Measurements from ENCODE around the gene NDOR1.

The NDOR1 gene

DNA sequence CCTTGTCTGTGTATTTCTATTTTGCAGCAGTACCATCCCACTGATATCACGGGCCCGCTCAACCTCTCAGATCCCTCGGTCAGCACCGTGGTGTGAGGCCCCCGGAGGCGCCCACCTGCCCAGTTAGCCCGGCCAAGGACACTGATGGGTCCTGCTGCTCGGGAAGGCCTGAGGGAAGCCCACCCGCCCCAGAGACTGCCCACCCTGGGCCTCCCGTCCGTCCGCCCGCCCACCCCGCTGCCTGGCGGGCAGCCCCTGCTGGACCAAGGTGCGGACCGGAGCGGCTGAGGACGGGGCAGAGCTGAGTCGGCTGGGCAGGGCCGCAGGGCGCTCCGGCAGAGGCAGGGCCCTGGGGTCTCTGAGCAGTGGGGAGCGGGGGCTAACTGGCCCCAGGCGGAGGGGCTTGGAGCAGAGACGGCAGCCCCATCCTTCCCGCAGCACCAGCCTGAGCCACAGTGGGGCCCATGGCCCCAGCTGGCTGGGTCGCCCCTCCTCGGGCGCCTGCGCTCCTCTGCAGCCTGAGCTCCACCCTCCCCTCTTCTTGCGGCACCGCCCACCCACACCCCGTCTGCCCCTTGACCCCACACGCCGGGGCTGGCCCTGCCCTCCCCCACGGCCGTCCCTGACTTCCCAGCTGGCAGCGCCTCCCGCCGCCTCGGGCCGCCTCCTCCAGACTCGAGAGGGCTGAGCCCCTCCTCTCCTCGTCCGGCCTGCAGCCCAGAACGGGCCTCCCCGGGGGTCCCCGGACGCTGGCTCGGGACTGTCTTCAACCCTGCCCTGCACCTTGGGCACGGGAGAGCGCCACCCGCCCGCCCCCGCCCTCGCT lies 37.5 kb upstream of the NDOR1 start:
- peak; percentile 89 for DNase-seq

GRCh38 chr9:137168573-137168903 lies 37.0 kb upstream of the NDOR1 start:
- DNase-seq: peak; percentile 87

DNA sequence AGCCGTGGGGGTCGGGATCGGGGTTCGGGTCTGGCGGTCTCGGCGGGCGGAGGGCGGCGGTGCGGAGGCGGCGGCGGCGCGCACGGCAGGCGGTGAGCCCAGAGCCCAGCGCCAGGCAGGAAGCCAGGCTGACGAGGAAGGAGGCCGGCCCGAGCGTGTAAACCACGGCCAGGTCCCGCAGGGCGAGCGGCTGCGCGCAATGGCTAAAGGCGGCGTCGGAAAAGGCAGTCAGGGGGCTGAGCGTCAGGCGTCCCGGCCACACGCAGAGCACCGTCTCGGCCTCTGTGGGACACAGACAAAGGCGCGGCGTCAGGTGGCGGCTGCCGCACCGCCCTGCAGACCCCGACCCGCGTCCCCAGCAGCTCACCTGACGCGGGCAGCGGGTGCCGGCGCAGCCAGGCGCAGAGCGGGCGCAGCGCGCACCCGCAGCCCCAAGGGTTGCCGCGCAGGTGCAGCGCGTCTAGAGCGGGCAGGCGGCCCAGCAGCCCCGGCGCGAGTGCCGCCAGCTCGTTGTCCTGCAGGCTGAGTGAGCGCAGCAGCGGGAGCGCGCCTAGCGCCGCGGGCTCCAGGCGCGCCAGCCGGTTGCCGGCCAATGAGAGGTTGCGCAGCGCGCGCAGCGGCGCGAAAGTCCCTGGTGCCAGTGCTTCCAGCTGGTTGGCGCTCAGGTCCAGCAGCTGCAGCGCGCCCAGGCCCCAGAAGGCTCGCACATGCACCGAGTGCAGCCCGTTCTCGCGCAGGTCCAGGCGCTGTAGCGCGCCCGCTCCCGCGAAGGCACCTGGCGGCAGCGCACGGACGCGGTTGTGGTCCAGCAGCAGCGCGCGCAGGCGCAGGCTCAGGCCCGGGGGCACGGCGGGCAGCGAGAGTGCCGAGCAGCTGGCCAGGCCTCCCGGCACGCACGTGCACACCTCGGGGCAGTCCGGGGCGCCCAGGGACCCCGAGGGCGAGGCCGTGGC lies 36.3 kb upstream of the NDOR1 start:
- DNase-seq: peak; percentile 100

DNA sequence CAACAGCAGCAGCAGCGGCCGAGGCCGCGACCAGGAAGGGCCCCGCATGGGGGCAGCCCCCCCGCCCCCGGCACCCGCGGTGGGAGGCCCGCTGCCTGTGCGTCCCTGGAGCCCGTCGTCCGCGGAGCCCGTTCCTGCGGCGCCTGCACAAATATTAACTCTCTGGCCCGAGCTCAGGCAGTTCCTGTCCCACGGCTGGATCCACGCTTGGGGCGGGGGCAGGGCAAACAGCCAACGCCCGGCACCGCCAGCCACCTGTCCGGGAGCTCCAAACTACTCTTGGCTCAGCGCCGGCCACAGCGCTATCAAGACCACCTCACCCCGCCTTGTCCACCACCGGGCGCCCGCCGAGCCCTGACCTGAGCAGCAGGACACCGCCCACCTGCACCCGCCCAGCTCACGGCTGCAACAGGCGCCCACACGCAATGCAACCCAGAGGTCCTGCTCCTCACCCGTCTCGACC lies 35.6 kb upstream of the NDOR1 start, which contains the start of gene LRRC26:
Gene LRRC26 (minus strand): TSS at position 156 of the 463 bp plus-strand sequence. CDS start 108 bp downstream, at position 48.
- no peak for DNase-seq

DNA sequence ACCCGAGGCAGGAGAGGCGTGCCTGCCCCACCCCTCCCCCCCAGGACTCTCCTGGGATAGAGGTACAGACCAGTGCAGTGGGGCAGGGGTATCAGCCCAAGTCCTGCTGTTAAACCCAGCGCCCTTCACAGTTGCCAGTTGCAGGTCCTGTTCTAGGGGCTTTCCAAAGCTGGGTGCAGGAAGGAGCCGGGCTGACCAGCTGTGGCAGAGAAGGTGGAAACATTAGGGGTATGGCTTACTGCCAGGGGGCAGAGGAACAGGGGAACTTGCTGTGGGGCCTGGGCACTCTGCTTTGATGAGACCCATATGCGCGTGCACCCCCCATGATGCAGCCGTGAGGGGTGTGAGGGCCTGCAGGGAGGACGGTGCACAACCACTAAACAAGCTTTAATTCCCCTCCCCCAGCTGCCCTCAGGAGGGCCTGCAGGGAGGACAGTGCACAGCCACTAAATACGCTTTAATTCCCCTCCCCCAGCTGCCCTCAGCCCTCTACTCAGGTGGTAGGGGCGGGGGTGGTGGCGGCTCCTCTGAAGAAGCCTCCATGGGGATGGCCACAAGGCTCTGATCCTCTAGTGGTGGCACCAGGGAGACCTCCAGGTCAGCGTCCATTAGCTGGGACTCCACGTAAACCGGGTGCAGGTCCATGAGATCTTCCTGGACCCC lies 34.9 kb upstream of the NDOR1 start:
- DNase-seq: no peak

DNA sequence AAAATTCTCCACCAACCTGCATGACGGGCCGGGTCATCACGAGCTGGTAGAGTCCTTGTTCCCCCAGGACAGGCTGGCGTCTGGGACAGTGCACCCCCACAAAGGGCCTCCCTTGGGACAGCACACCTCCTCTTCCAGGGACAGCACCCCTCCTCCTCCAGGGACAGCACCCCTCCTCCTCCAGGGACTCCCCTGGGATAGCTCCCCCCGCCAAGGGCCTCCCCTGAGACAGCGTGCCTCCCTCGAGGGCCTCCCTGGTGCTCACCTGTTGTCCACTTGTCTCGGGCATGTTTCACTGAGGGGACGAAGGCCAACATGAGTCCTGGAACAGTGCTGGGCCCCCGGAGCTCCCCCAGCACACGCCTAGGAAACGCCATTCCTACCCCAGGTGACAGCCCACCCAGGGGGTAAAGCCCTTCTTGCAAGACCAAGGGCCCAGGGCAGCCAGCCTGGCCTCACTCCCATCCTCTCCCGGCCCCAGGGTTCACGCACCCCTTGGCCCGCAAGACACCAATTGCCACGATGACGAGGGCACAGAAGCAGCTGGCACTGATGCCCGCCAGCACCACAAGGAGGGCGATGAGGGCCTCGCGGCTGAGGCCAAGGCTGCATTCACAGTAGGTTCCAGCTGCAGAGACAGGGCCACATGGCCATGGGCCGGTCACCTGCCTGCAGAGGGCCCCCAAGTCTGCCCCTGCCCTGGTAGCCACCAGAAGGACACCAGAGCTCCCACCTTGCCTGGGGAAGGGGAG lies 34.2 kb upstream of the NDOR1 start:
- DNase-seq: no peak

DNA sequence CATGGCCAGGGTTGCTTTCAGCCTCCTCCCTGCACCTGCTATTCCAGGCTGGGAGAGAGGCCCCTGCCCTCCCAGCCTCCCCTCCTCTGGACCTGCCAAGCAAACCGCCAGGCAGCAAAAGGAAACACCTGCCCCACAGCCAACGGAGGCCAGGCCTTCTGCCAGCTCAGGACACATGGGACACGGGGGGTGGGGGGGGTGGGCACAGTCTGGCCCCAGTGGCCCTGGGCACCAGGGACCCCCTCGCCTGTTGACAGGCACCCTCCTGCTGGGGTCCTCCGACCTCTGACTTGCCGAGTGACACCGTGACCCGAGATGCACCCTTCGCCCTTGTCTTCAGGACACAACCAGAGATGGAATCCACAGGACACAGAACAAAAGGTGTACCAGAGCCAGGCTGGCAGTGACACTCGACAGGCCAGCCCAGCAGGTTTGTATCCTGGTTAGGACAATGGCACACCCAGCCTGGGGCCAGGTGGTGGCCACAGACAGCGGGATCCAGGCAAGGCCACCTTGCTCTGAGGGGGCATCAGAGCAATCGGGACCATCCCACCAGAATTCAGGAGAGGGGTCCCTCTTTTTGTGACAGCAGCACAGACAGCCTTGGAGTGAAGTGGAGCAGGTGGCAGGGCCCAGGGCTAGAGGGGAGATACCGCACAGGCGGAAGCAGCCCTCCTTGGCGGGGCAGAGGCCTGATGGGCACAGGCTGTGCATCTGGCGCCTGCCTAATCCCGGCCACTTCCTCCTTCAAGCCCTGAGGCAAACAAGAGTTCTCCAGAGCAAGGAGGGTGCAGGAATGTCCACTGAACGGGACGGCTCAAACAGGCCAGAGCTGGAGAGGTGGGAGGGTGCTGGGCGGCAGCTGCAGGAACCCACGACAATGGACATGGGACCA lies 32.4 kb upstream of the NDOR1 start:
- no peak for DNase-seq

- DNase-seq: no peak
These were observed 31.5 kb upstream of the NDOR1 start for GRCh38 chr9:137173796-137174664.

DNA sequence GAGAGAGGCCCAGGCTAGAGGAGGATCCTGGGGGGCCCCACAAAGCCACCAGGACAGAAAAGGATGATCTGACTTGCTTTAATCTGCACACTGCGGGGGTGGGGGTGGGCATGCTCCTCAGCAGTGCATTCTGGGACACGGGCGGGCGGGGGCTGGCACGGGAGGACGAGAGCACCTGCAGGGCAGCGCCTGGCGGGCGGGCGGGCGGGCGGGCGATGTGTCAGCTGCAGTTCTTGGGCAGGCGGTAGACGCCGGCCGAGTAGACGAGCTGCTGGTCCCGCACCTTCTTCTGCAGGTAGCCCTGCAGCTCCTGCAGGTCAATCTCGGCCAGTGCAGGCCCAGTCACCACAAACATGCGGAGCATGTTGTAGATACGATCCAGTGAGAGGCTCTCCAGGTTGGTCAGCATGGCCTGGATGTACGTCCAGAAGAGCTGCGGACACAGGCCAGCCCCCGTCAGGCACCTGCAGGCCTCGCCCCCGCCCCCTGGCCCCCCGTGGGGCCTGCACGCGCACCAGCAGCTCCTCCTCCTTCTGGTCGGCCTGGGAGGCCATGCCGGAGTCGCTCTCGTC lies 30.7 kb upstream of the NDOR1 start:
- peak; percentile 65 for DNase-seq

GRCh38 chr9:137175345-137175961 lies 30.0 kb upstream of the NDOR1 start:
- DNase-seq: no peak

- DNase-seq: peak; percentile 98
These were observed 29.0 kb upstream of the NDOR1 start for GRCh38 chr9:137176302-137177182.

- DNase-seq: peak; percentile 74
These were observed 27.1 kb upstream of the NDOR1 start for GRCh38 chr9:137178201-137178938.

DNA sequence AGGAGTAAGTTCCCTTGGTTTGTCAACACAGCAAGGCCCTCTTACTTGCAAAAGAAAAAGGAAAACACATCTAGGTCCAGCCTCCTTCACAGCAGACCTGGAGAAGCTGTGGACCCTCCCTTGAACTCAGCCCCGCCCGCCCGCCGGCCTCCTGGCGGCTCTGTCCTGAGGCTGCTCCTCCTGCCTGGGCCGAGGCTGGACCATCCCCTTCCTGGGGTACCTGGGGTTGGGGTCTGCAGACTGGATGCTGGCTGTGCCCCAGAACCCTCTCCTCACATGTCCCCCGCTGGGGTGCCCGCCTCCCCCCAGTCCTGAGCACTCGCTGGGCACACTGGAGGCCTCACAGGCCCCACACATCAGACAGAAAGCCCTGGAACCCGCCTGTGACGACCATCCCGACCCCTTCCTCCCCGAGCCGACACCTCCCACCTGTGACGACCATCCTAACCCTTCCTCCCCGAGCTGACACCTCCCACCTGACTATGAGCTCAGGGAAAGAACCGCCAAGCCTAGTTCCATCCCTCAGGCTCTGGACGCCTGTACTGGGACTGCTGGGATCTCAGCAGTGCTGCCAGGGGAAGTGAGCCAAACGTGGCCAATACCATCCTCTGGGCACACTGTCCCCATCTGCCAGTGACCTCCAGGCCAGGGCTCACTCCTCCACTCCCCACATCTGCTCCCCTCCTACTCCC lies 26.4 kb upstream of the NDOR1 start:
- DNase-seq: no peak

- no peak for DNase-seq
These were observed 25.7 kb upstream of the NDOR1 start for GRCh38 chr9:137179761-137180160.

- DNase-seq: no peak
These were observed 25.0 kb upstream of the NDOR1 start for GRCh38 chr9:137180491-137180890.

- DNase-seq: no peak
These were observed 23.8 kb upstream of the NDOR1 start for GRCh38 chr9:137181680-137182079.

GRCh38 chr9:137182836-137183235 lies 22.7 kb upstream of the NDOR1 start:
- DNase-seq: no peak

Measured in 8988T (cell line).